Endothelial cell of umbilical vein (primary cell): ENCODE data around the gene PAPOLA. TPM values are rescaled to one million over a fixed set of nuclear protein-coding genes. Genes with fewer than 3 reads are reported as not detected.

Source experiments
- BruUV-seq: library from RNA; stranded (reverse); fragments of 400-500 nt; replicated peaks from 2 replicates; lab custom pipeline; 2021; lab: Mats Ljungman, UMichigan
- CTCF ChIA-PET: fragments of 300-600, 350-600 bp; sonication (Branson Sonifier 250); formaldehyde crosslinking; loops from one replicate; lab custom pipeline; 2021; ENCODE audit warnings: antibody characterized with exemption, inconsistent platforms; lab: Charles Lee
- POLR2A ChIA-PET: fragments of 300-600, 350-600 bp; sonication (Branson Sonifier 250); formaldehyde crosslinking; loops from one replicate; lab custom pipeline; 2021; ENCODE audit warnings: antibody characterized with exemption, inconsistent platforms; lab: Charles Lee
- DNase-seq: peaks from one replicate; pipeline ENCODE4 v3.0.0-alpha.2; 2011; ENCODE audit warnings: low read depth, low spot score
- FAIRE-seq: peaks from 2 replicates; lab custom pipeline; 2011; peaks lifted over from hg19 to GRCh38; lab: Jason Lieb, UNC
- H2AFZ ChIP-seq: 2 replicates; pipeline ENCODE4 v1.6.0; 2012; ENCODE audit warnings: low read depth, low read length, control low read depth, inconsistent platforms
- H3K27ac ChIP-seq: 2 replicates; pipeline ENCODE4 v1.5.1; 2011; ENCODE audit warnings: low read depth, mild to moderate bottlenecking, control low read depth, low read length, moderate library complexity; ENCODE audit not compliant: insufficient read depth
- H3K27me3 ChIP-seq, 2 experiments: 2 replicates each; pipeline versions ENCODE4 v1.6.0 to v1.6.1; 2011; ENCODE audit warnings: low read length in 2 of 2, mixed read lengths in 1 of 2; ENCODE audit not compliant: control insufficient read depth in 2 of 2, insufficient read depth in 2 of 2
- H3K36me3 ChIP-seq, 2 experiments: 2 replicates in 1 of 2; 3 replicates in 1 of 2; pipeline ENCODE4 v1.5.1; 2011; ENCODE audit warnings: low read length in 2 of 2, mild to moderate bottlenecking in 1 of 2, moderate library complexity in 1 of 2; ENCODE audit not compliant: control insufficient read depth in 2 of 2, insufficient read depth in 2 of 2; ENCODE audit errors: extremely low read depth in 1 of 2
- H3K4me1 ChIP-seq: 3 replicates; pipeline ENCODE4 v1.5.1; 2011; ENCODE audit warnings: mild to moderate bottlenecking, low read length; ENCODE audit not compliant: control insufficient read depth, insufficient read depth; ENCODE audit errors: extremely low read depth
- H3K4me2 ChIP-seq: 2 replicates; pipeline ENCODE4 v1.6.1; 2011; ENCODE audit warnings: low read length, control low read depth, mixed read lengths; ENCODE audit not compliant: insufficient read depth
- H3K4me3 ChIP-seq, 3 experiments: fragments of 200-600 bp in 1 of 3; sonication (generic), shearing (Covaris generic) in 1 of 3; replicated peaks in 1 of 3; 2 replicates each; pipeline ENCODE4 v1.5.1; 2011 to 2016; ENCODE audit warnings: control low read depth in 3 of 3, low read length in 3 of 3, mild to moderate bottlenecking in 2 of 3, inconsistent platforms in 1 of 3, low read depth in 1 of 3, moderate library complexity in 1 of 3; ENCODE audit not compliant: insufficient read depth in 1 of 3
- H3K79me2 ChIP-seq: 2 replicates; pipeline ENCODE4 v1.6.0; 2012; ENCODE audit warnings: low read length, inconsistent platforms; ENCODE audit not compliant: control insufficient read depth, insufficient read depth
- H3K9ac ChIP-seq: replicated peaks from 2 replicates; pipeline ENCODE3; 2011; ENCODE audit warnings: low read length, control low read depth; ENCODE audit not compliant: insufficient read depth; ENCODE audit errors: extremely low read depth
- H3K9me1 ChIP-seq: replicated peaks from 3 replicates; pipeline ENCODE4 v1.6.0; 2011; ENCODE audit warnings: mild to moderate bottlenecking, low read length; ENCODE audit not compliant: control insufficient read depth, insufficient read depth; ENCODE audit errors: extremely low read depth
- H3K9me3 ChIP-seq: replicated peaks from 2 replicates; pipeline ENCODE4 v1.5.1; 2012; ENCODE audit warnings: low read length, inconsistent platforms; ENCODE audit not compliant: control insufficient read depth, insufficient read depth
- H4K20me1 ChIP-seq: replicated peaks from 2 replicates; pipeline ENCODE3; 2011; ENCODE audit warnings: mild to moderate bottlenecking, low read length; ENCODE audit not compliant: control insufficient read depth, insufficient read depth; ENCODE audit errors: extremely low read depth
- CTCF ChIP-seq, 2 donors: IDR thresholded peaks; 1 replicate in 1 of 2; 2 replicates in 1 of 2; pipeline ENCODE4 v1.5.1; 2011; ENCODE audit warnings: low read length in 2 of 2, mild to moderate bottlenecking in 2 of 2, moderate library complexity in 2 of 2, control low read depth in 1 of 2, inconsistent platforms in 1 of 2, low read depth in 1 of 2; ENCODE audit not compliant: insufficient read depth in 1 of 2; ENCODE audit errors: extremely low read depth in 1 of 2
- EZH2 ChIP-seq: IDR thresholded peaks from 2 replicates; pipeline ENCODE4 v1.6.1; 2012; ENCODE audit warnings: borderline replicate concordance, low read depth, mild to moderate bottlenecking, moderate library complexity, low read length, inconsistent platforms; ENCODE audit not compliant: severe bottlenecking
- FOS ChIP-seq: IDR thresholded peaks from 2 replicates; pipeline ENCODE4 v1.6.1; 2011; ENCODE audit warnings: mild to moderate bottlenecking, low read length, moderate library complexity, borderline replicate concordance; ENCODE audit not compliant: insufficient read depth
- GATA2 ChIP-seq: IDR thresholded peaks from 2 replicates; pipeline ENCODE4 v1.7.0; 2011; ENCODE audit warnings: low read depth, mild to moderate bottlenecking, moderate library complexity, mixed read lengths, low read length; ENCODE audit not compliant: insufficient read length, insufficient read depth
- JUN ChIP-seq: IDR thresholded peaks from 2 replicates; pipeline ENCODE4 v1.6.1; 2011; ENCODE audit warnings: borderline replicate concordance, low read depth; ENCODE audit not compliant: insufficient read length, insufficient read depth
- MAX ChIP-seq: IDR thresholded peaks from 2 replicates; pipeline ENCODE4 v1.6.1; 2011; ENCODE audit not compliant: insufficient read depth, insufficient read length
- MYC ChIP-seq: IDR thresholded peaks from one replicate; pipeline ENCODE4 v1.6.1; 2011; ENCODE audit warnings: mild to moderate bottlenecking, low read depth, low read length
- POLR2A ChIP-seq: IDR thresholded peaks from 2 replicates; pipeline ENCODE4 v1.6.1; 2012; ENCODE audit warnings: low read depth, mild to moderate bottlenecking, control low read depth, low read length
- POLR2AphosphoS5 ChIP-seq: IDR thresholded peaks from 2 replicates; pipeline ENCODE4 v1.6.1; 2012; ENCODE audit warnings: low read depth, mild to moderate bottlenecking, control low read depth, low read length, moderate library complexity; ENCODE audit not compliant: insufficient read depth
- dilution Hi-C: fragments of 300-500 bp; cut with MboI; formaldehyde crosslinking; loops from one replicate; pipeline ENCODE4 v1.15.0; 2019; ENCODE audit warnings: low sequenced_read_pairs; ENCODE audit not compliant: extremely low pct_ligation_motif_present
- intact Hi-C: fragments of 100-400 bp; cut with micrococcal nuclease; formaldehyde crosslinking; loops from one replicate; pipeline ENCODE4 v1.10.0; 2022
- polyA plus RNA-seq, 4 experiments: library from polyadenylated mRNA; depleted of rRNA in 3 of 4; stranded (reverse) in 3 of 4; unstranded in 1 of 4; fragments of >200 nt; gene quantifications; 2 replicates each; pipeline versions ENCODE4 v1.2.1 to v1.2.3, GENCODE V29; 2011 to 2012; ENCODE audit warnings: missing spikeins in 1 of 4
- total RNA-seq: library from RNA; stranded (reverse); gene quantifications from 2 replicates; pipeline ENCODE4 v1.2.3, GENCODE V29; 2021

The PAPOLA gene
- total and polyA plus RNA-seq, 2 donors (not counting 3 experiments of a cell fraction or from before 2014, with no cell fraction given): 75.4 to 184 TPM

- CTCF ChIA-PET: interaction anchor here (1.6 to 2.2 kb wide), 4 partner anchors 17 to 270 kb away, joined by 4 to 8 read pairs (median 6); no protein-coding TSS in a partner anchor
- H3K9me1 ChIP-seq: no peaks in the 10 kb centered on the region
- POLR2A ChIA-PET: no interaction called here
- peaks cover 0 to 4% of the 10 kb centered on the region in 2 experiments for H3K27me3 ChIP-seq
- no peak overlapping the region for H3K4me3 ChIP-seq
- TF ChIP-seq MAX (no peak), FOS (no peak), POLR2AphosphoS5 (no peak), JUN (no peak), CTCF (IDR thresholded peaks at IDR 0.05; ENCODE audit: extremely low read depth in 1 of 2, insufficient read depth in 1 of 2, low read depth in 1 of 2, low read length in 2 of 2) (no peak), GATA2 (no peak), EZH2 (no peak), MYC (no peak), POLR2A (no peak)
- no peaks in the 10 kb centered on the region for H3K36me3 ChIP-seq
- DNase-seq: no peak
- H3K9ac ChIP-seq: no peak overlapping the region
- H3K4me2 ChIP-seq: no peak overlapping the region
- H3K9me3 ChIP-seq: no peaks in the 10 kb centered on the region
- no peaks in the 10 kb centered on the region for H3K4me1 ChIP-seq
- no peaks in the 10 kb centered on the region for H4K20me1 ChIP-seq
- no peak overlapping the region for H2AFZ ChIP-seq
- no peak overlapping the region for H3K27ac ChIP-seq
- dilution Hi-C loops: no loop called here
- FAIRE-seq: no peak
- H3K79me2 ChIP-seq: no peaks in the 10 kb centered on the region
- no TSS peak for BruUV-seq
- intact Hi-C loops: no loop called here
Observed at GRCh38 chr14:96582411-96582961, 80.3 kb downstream of the PAPOLA start.
